Loucy (cell line): ENCODE results near the gene GOLGA7B.

Source experiments
- H2AFZ ChIP-seq: fragments of 200-600 bp; sonication (generic); 2 replicates; pipeline ENCODE4 v1.6.0; 2016; ENCODE audit warnings: antibody characterized with exemption, mild to moderate bottlenecking, low read length, moderate library complexity
- H3F3A ChIP-seq: fragments of 200-600 bp; 2 replicates; pipeline ENCODE4 v1.6.0; 2016; ENCODE audit warnings: antibody characterized with exemption, low read depth, mild to moderate bottlenecking
- H3K27me3 ChIP-seq: fragments of 200-600 bp; sonication (generic); 2 replicates; pipeline ENCODE4 v1.6.1; 2014; ENCODE audit warnings: low read length, mild to moderate bottlenecking; ENCODE audit not compliant: insufficient read depth, poor library complexity, severe bottlenecking
- H3K36me3 ChIP-seq: fragments of 200-600 bp; sonication (generic); 2 replicates; pipeline ENCODE4 v1.6.1; 2016; ENCODE audit warnings: low read length; ENCODE audit not compliant: insufficient read depth
- H3K4me1 ChIP-seq: fragments of 200-600 bp; sonication (generic); 2 replicates; pipeline ENCODE4 v1.5.1; 2014; ENCODE audit warnings: low read length, mild to moderate bottlenecking; ENCODE audit not compliant: insufficient read depth, poor library complexity, severe bottlenecking
- H3K4me2 ChIP-seq: fragments of 200-600 bp; sonication (generic); 2 replicates; pipeline ENCODE4 v1.6.0; 2014; ENCODE audit warnings: antibody characterized with exemption, low read length, low read depth, mild to moderate bottlenecking; ENCODE audit not compliant: poor library complexity, severe bottlenecking
- H3K4me3 ChIP-seq: fragments of 200-600 bp; sonication (generic); 2 replicates; pipeline ENCODE4 v1.5.1; 2014; ENCODE audit warnings: low read length, mild to moderate bottlenecking, mixed read lengths; ENCODE audit not compliant: poor library complexity, severe bottlenecking
- H3K79me2 ChIP-seq: fragments of 200-600 bp; sonication (generic); 2 replicates; pipeline ENCODE4 v1.6.1; 2014; ENCODE audit warnings: low read length; ENCODE audit not compliant: insufficient read depth
- H3K9ac ChIP-seq: fragments of 200-600 bp; sonication (generic); 2 replicates; pipeline ENCODE4 v1.6.0; 2014; ENCODE audit warnings: mild to moderate bottlenecking, low read depth, low read length, moderate library complexity; ENCODE audit not compliant: poor library complexity, severe bottlenecking
- H3K9me2 ChIP-seq: fragments of 200-600 bp; sonication (generic); replicated peaks from 2 replicates; pipeline ENCODE4 v1.6.1; 2016; ENCODE audit warnings: low read depth, low read length, mixed read lengths
- H3K9me3 ChIP-seq: fragments of 200-600 bp; sonication (generic); 2 replicates; pipeline ENCODE4 v1.6.1; 2014; ENCODE audit warnings: mild to moderate bottlenecking, antibody characterized with exemption, low read length, low read depth; ENCODE audit not compliant: insufficient read depth
- H4K20me1 ChIP-seq: fragments of 200-600 bp; sonication (generic); 2 replicates; pipeline ENCODE4 v1.6.0; 2014; ENCODE audit warnings: antibody characterized with exemption, low read length, mild to moderate bottlenecking; ENCODE audit not compliant: insufficient read depth, poor library complexity, severe bottlenecking
- EZH2phosphoT487 ChIP-seq: fragments of 200-600 bp; IDR thresholded peaks from 2 replicates; pipeline ENCODE4 v1.6.1; 2018; ENCODE audit warnings: antibody characterized with exemption, mild to moderate bottlenecking, moderate library complexity, borderline replicate concordance
- TF ChIP-seq, protein P1 (sequence below): fragments of 200-600 bp; sonication (generic); conservative IDR thresholded peaks from 2 replicates; pipeline ENCODE4 v1.5.1; 2014; ENCODE audit warnings: mild to moderate bottlenecking, antibody characterized with exemption, low read length

Gene GOLGA7B

DNA sequence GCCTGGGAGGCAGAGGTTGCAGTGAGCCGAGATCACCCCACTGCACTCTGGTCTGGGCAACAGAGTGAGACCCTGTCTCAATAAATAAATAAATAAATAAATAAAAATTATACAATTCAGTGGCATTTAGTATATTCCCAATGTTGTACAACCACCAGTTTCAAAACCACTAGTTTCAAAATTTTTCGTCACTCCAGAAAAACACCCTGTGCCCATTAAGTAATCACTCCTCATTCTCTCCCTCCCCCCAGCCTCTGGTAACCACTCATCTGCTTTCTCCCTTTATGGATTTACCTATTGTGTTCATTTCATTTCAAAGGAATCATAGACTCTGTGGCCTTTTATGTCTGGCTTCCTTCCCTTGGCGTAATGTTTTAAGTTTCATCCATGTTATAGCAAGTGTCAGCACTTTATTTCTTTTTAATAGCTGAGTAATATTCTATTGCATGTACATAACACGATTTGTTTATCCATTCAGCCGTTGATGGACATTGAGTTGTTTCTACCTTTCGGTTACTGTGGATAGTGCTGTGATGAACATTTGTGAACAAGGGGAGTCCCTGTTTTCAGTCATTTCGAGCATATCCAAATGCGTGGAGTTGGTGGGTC is 29.4 kb upstream of the GOLGA7B start:
- no peak overlapping the region for H2AFZ ChIP-seq
- H3K9me3 ChIP-seq, result no peaks in the 10 kb centered on the region
- no peaks in the 10 kb centered on the region for H3K9me2 ChIP-seq
- TF ChIP-seq, protein P1, sequence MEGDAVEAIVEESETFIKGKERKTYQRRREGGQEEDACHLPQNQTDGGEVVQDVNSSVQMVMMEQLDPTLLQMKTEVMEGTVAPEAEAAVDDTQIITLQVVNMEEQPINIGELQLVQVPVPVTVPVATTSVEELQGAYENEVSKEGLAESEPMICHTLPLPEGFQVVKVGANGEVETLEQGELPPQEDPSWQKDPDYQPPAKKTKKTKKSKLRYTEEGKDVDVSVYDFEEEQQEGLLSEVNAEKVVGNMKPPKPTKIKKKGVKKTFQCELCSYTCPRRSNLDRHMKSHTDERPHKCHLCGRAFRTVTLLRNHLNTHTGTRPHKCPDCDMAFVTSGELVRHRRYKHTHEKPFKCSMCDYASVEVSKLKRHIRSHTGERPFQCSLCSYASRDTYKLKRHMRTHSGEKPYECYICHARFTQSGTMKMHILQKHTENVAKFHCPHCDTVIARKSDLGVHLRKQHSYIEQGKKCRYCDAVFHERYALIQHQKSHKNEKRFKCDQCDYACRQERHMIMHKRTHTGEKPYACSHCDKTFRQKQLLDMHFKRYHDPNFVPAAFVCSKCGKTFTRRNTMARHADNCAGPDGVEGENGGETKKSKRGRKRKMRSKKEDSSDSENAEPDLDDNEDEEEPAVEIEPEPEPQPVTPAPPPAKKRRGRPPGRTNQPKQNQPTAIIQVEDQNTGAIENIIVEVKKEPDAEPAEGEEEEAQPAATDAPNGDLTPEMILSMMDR, result no peak
- no peak for TF ChIP-seq EZH2phosphoT487
- H3K4me1 ChIP-seq, result no peaks in the 10 kb centered on the region
- H3K36me3 ChIP-seq, result no peaks in the 10 kb centered on the region
- no peak overlapping the region for H3K4me3 ChIP-seq
- H3K9ac ChIP-seq, result no peak overlapping the region
- no peaks in the 10 kb centered on the region for H3K79me2 ChIP-seq
- H3K4me2 ChIP-seq, result no peak overlapping the region
- H4K20me1 ChIP-seq, result no peaks in the 10 kb centered on the region
- H3K27me3 ChIP-seq, result no peaks in the 10 kb centered on the region
- no peaks in the 10 kb centered on the region for H3F3A ChIP-seq

DNA sequence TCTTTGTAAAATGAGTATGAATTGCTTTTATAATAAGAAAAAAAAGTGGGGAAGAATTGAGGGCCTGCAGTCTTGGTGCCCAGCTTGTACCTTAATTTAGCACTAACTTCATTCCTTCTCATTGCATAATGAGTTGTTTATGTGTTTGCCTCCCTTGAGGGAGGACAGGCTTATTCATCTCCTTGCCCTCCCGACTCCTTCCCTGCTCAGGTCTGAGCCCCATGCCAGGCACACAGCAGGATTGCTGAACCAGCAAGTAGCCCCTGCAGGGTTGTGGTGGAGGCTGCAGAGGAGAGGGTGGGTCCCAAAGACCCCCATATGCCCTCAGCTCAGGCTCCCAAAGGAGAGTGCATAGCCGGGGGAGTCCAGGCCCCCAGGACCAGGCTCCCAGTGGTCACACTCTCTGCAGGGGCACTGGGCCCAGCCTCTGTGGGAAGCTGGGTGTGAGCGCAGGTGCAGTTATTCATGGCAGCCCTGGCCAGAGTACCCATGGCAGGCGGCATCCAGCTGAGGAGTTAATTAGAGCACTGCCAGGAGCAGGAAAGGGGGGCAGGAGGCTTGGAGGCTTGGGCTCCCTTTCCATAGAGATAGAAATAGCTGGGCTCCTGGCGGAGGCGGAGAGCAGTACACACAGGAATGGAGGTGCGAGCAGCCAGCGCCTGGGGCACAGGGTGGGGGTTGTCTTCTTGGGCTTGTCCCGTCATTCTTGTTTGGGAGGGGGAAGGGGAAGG is 28.2 kb upstream of the GOLGA7B start:
- Histone ChIP-seq H3K4me2 (no peak overlapping the region), H3K36me3 (no peaks in the 10 kb centered on the region), H4K20me1 (no peaks in the 10 kb centered on the region)

DNA sequence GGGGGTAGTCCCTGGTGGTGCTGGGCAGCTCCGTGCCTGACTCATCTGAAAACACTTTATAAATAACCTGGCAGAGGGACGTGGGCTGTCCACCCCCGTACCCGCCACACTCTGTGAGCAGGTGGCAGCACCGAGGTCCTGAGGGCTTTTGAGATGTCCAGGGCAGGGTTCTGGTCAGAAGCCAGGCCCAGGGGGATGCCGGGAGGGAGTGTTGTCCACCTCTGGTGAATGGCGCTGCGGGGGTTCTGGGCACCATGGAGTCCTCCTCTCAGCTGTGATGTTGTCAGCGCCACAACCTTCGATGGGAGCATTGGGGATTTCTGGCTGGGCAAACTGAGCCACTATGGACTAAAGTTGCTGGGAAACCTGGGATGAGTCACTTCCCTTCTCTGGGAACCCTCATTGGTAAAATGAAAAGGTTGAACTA is 27.4 kb upstream of the GOLGA7B start:
- Histone ChIP-seq H3K27me3 (no peaks in the 10 kb centered on the region), H3K36me3 (no peaks in the 10 kb centered on the region), H2AFZ (no peak overlapping the region), H3F3A (no peaks in the 10 kb centered on the region), H3K9me3 (no peaks in the 10 kb centered on the region), H3K9me2 (no peaks in the 10 kb centered on the region), H4K20me1 (no peaks in the 10 kb centered on the region), H3K9ac (no peak overlapping the region), H3K79me2 (no peaks in the 10 kb centered on the region), H3K4me1 (no peaks in the 10 kb centered on the region), H3K4me2 (no peak overlapping the region), H3K4me3 (no peak overlapping the region)
- TF ChIP-seq EZH2phosphoT487, result no peak
- TF ChIP-seq, protein P1, result no peak

More for the DNA sequence above, 28.2 kb upstream of the GOLGA7B start:
- no peaks in the 10 kb centered on the region for H3K9me3 ChIP-seq
- no peaks in the 10 kb centered on the region for H3K79me2 ChIP-seq
- H3K4me3 ChIP-seq, result no peak overlapping the region
- H3K9ac ChIP-seq, result no peak overlapping the region
- TF ChIP-seq, protein P1, result no peak
- TF ChIP-seq EZH2phosphoT487, result no peak
- H3K27me3 ChIP-seq, result no peaks in the 10 kb centered on the region
- H3K9me2 ChIP-seq, result no peaks in the 10 kb centered on the region
- no peak overlapping the region for H2AFZ ChIP-seq
- no peaks in the 10 kb centered on the region for H3K4me1 ChIP-seq
- no peaks in the 10 kb centered on the region for H3F3A ChIP-seq
